UCSD-AML1 (cell line): ENCODE data around the gene CLDN34.

ENCODE experiments used
- DNase-seq: peaks from one replicate; lab custom pipeline; 2025; ENCODE audit not compliant: unreplicated experiment; lab: John Stamatoyannopoulos, UW

CLDN34 gene

GRCh38 chrX:9980401-9980800, 13.2 kb downstream of the CLDN34 start:
- no peak for DNase-seq

- DNase-seq = no peak
Observed at GRCh38 chrX:9980927-9981326, 13.8 kb downstream of the CLDN34 start.

- no peak for DNase-seq
Observed at GRCh38 chrX:9983441-9983840, 16.3 kb downstream of the CLDN34 start.

- DNase-seq = no peak
Observed at GRCh38 chrX:9983846-9984245, 16.7 kb downstream of the CLDN34 start.

- no peak for DNase-seq
Observed at GRCh38 chrX:9988762-9989161, 21.6 kb downstream of the CLDN34 start.

GRCh38 chrX:9992061-9992460, 24.9 kb downstream of the CLDN34 start:
- no peak for DNase-seq

- no peak for DNase-seq
Observed at GRCh38 chrX:9992724-9993123, 25.6 kb downstream of the CLDN34 start.

GRCh38 chrX:9995855-9996339, 28.7 kb downstream of the CLDN34 start:
- peak; percentile 75 for DNase-seq

- DNase-seq = no peak
Observed at GRCh38 chrX:9997041-9997440, 29.9 kb downstream of the CLDN34 start.

- no peak for DNase-seq
Observed at GRCh38 chrX:9997524-9997923, 30.4 kb downstream of the CLDN34 start.

GRCh38 chrX:10001496-10001895, 34.3 kb downstream of the CLDN34 start:
- DNase-seq = no peak

- no peak for DNase-seq
Observed at GRCh38 chrX:10004832-10005475, 37.8 kb downstream of the CLDN34 start.

- no peak for DNase-seq
Observed at GRCh38 chrX:10006086-10006485, 38.9 kb downstream of the CLDN34 start.

GRCh38 chrX:10006770-10007169, 39.6 kb downstream of the CLDN34 start:
- no peak for DNase-seq

- DNase-seq = no peak
Observed at GRCh38 chrX:10007621-10008020, 40.5 kb downstream of the CLDN34 start.

GRCh38 chrX:10008483-10009056, 41.4 kb downstream of the CLDN34 start:
- DNase-seq = no peak

- no peak for DNase-seq
Observed at GRCh38 chrX:10009741-10010140, 42.6 kb downstream of the CLDN34 start.

GRCh38 chrX:10010686-10011085, 43.5 kb downstream of the CLDN34 start:
- no peak for DNase-seq

GRCh38 chrX:10011261-10011931, 44.2 kb downstream of the CLDN34 start:
- no peak for DNase-seq

- DNase-seq = no peak
Observed at GRCh38 chrX:10011991-10012390, 44.8 kb downstream of the CLDN34 start.

- peak; percentile 80 for DNase-seq
Observed at GRCh38 chrX:10014462-10015354, 47.5 kb downstream of the CLDN34 start.
